ENCODE results near the gene RNF213. TPM values are rescaled to one million over a fixed set of nuclear protein-coding genes. Genes with fewer than 3 reads are reported as not detected.

The RNF213 gene
- total and polyA plus RNA-seq, 2 donors (not counting 1 experiment from before 2014, with no cell fraction given): 36.8 to 245 TPM

DNA sequence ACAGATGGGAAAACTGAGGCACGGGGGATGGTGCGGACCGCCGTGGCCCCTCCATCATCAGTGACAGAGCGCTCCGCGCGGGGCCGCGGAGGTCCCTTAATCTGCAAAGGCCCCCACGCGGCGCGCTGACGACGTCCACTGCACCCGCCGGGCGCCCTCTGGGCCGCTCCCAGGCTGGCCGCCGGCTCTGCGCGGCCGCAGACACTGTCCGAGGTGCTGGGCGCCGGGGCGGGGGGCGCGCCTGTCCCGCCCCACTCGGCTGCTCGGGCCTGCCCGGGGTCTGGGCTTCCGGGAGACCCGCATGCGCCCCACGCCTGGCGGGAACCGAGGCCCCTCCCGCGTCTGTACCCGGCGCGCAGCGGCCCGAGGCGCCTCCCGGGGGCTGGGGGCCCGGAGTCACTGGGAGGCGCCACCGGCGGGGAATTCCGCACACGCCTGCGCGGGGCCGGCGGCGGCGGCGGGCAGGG, 550 bp upstream of the RNF213 start:
- Histone ChIP-seq H4K20me1 (ENCODE audit: control insufficient read depth, extremely low read depth, insufficient read depth, low read length) (no peaks in the 10 kb centered on the region), H3K9me3 (ENCODE audit: control insufficient read depth, insufficient read depth, low read depth, low read length) (no peaks in the 10 kb centered on the region), H3K27me3 (ENCODE audit: control insufficient read depth, insufficient read depth, low read length) (no peaks in the 10 kb centered on the region), H3K27ac (ENCODE audit: insufficient read depth, low read length) (peak overlapping the region; percentile 74), H3K4me1 (ENCODE audit: control insufficient read depth, extremely low read depth, insufficient read depth, low read length) (peaks cover 19% of the 10 kb centered on the region), H2AFZ (ENCODE audit: low read length) (peak overlapping the region; percentile 23), H3K36me3 (ENCODE audit: control insufficient read depth, insufficient read depth, low read length) (peaks cover 2% of the 10 kb centered on the region), H3K4me3 (replicated peaks in 1 of 4; ENCODE audit: control extremely low read depth in 1 of 4, insufficient read depth in 1 of 4, low read depth in 3 of 4, low read length in 4 of 4) (peak overlapping the region; percentile 41 to 62 (median 44)), H3K9ac (ENCODE audit: insufficient read depth, low read length) (peak overlapping the region; percentile 76), H3K4me2 (ENCODE audit: extremely low read depth, insufficient read depth, low read length) (peak overlapping the region; percentile 75), H3K79me2 (ENCODE audit: control insufficient read depth, insufficient read depth, low read length) (peaks cover 33% of the 10 kb centered on the region)
- TF ChIP-seq, protein P1, sequence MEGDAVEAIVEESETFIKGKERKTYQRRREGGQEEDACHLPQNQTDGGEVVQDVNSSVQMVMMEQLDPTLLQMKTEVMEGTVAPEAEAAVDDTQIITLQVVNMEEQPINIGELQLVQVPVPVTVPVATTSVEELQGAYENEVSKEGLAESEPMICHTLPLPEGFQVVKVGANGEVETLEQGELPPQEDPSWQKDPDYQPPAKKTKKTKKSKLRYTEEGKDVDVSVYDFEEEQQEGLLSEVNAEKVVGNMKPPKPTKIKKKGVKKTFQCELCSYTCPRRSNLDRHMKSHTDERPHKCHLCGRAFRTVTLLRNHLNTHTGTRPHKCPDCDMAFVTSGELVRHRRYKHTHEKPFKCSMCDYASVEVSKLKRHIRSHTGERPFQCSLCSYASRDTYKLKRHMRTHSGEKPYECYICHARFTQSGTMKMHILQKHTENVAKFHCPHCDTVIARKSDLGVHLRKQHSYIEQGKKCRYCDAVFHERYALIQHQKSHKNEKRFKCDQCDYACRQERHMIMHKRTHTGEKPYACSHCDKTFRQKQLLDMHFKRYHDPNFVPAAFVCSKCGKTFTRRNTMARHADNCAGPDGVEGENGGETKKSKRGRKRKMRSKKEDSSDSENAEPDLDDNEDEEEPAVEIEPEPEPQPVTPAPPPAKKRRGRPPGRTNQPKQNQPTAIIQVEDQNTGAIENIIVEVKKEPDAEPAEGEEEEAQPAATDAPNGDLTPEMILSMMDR (conservative IDR thresholded peaks at IDR 0.05 in 1 of 2, IDR thresholded peaks at IDR 0.05 in 1 of 2; ENCODE audit: low read depth in 1 of 2, low read length in 2 of 2): no peak
- TF ChIP-seq EZH2 (IDR thresholded peaks at IDR 0.05; ENCODE audit: low read length, missing control alignments): no peak
- DNase-seq (ENCODE audit: low read depth in 2 of 2): peak; percentile 59 to 68

DNA sequence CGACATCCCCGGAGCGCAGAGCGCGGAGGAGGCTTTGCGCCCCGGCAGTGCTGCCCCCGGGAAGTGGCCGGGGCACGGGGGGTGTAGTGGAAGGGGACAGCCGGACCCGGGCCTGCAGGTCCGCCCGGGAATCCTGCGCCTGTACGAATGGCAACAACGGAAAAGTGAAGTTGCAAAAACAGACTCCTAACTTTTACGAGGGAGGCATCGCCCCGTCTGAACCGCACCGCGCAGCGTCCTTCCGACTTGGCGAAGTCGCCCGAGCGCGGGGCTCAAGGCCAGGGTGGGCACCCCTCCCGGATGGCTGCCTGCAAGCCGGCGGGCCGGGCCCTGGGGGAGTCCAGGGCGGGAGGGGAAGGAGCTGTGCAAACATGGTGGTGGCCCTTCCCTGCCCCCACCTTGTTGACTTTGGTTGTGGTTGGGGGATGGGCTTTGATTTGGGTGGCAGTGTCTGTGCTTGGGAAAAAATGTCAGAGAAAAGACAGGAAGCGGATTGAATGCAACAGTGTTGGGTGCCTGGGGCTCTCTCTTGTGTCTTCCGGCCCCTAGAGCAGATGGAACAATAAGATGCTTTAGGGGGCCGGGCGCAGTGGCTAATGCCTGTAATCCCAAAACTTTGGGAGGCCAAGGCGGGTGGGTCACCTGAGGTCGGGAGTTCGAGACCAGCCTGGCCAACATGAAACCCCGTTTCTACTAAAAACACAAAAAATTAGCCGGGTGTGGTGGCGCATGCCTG, 675 bp downstream of the RNF213 start:
- Histone ChIP-seq H3K27ac (ENCODE audit: insufficient read depth, low read length) (peak overlapping the region; percentile 83), H3K4me2 (ENCODE audit: extremely low read depth, insufficient read depth, low read length) (peak overlapping the region; percentile 83), H3K36me3 (ENCODE audit: control insufficient read depth, insufficient read depth, low read length) (peaks cover 2% of the 10 kb centered on the region), H3K27me3 (ENCODE audit: control insufficient read depth, insufficient read depth, low read length) (no peaks in the 10 kb centered on the region), H3K4me3 (replicated peaks in 1 of 4; ENCODE audit: control extremely low read depth in 1 of 4, insufficient read depth in 1 of 4, low read depth in 3 of 4, low read length in 4 of 4) (peak overlapping the region; percentile 70 to 97 (median 88)), H3K9ac (ENCODE audit: insufficient read depth, low read length) (peak overlapping the region; percentile 83), H2AFZ (ENCODE audit: low read length) (no peak overlapping the region), H3K4me1 (ENCODE audit: control insufficient read depth, extremely low read depth, insufficient read depth, low read length) (peaks cover 17% of the 10 kb centered on the region), H3K79me2 (ENCODE audit: control insufficient read depth, insufficient read depth, low read length) (peaks cover 40% of the 10 kb centered on the region), H3K9me3 (ENCODE audit: control insufficient read depth, insufficient read depth, low read depth, low read length) (no peaks in the 10 kb centered on the region), H4K20me1 (ENCODE audit: control insufficient read depth, extremely low read depth, insufficient read depth, low read length) (no peaks in the 10 kb centered on the region)
- peak; percentile 29 to 57 for DNase-seq (ENCODE audit: low read depth in 2 of 2)
- TF ChIP-seq, protein P1 (conservative IDR thresholded peaks at IDR 0.05 in 1 of 2, IDR thresholded peaks at IDR 0.05 in 1 of 2; ENCODE audit: low read depth in 1 of 2, low read length in 2 of 2): no peak
- TF ChIP-seq EZH2 (IDR thresholded peaks at IDR 0.05; ENCODE audit: low read length, missing control alignments): no peak

DNA sequence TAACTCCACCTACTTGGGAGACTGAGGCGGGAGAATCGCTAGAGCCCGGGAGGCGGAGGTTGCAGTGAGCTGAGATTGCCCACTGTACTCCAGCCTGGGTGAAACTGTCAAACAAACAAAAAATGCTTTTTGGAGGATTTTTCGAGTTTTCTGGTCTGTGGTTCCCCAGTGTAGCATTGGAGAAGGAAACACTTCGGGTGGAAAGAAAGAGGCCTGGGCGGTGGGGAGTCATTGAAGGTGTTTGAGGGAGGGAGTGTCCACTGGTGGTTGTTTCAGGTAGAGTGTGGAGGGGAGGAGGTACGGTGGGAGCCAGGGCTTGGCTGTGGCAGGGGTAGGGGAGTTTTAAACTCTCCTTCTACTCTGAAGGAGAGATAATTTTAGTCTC, 1.2 kb downstream of the RNF213 start:
- Histone ChIP-seq H3K9me3 (ENCODE audit: control insufficient read depth, insufficient read depth, low read depth, low read length) (no peaks in the 10 kb centered on the region), H3K4me2 (ENCODE audit: extremely low read depth, insufficient read depth, low read length) (peak overlapping the region; percentile 83), H4K20me1 (ENCODE audit: control insufficient read depth, extremely low read depth, insufficient read depth, low read length) (no peaks in the 10 kb centered on the region), H3K79me2 (ENCODE audit: control insufficient read depth, insufficient read depth, low read length) (peaks cover 40% of the 10 kb centered on the region), H3K9ac (ENCODE audit: insufficient read depth, low read length) (no peak overlapping the region), H3K4me3 (replicated peaks in 1 of 4; ENCODE audit: control extremely low read depth in 1 of 4, insufficient read depth in 1 of 4, low read depth in 3 of 4, low read length in 4 of 4) (peak overlapping the region; percentile 70 to 97 (median 88)), H3K4me1 (ENCODE audit: control insufficient read depth, extremely low read depth, insufficient read depth, low read length) (peaks cover 17% of the 10 kb centered on the region), H3K27me3 (ENCODE audit: control insufficient read depth, insufficient read depth, low read length) (no peaks in the 10 kb centered on the region), H3K27ac (ENCODE audit: insufficient read depth, low read length) (peak overlapping the region; percentile 83), H2AFZ (ENCODE audit: low read length) (no peak overlapping the region), H3K36me3 (ENCODE audit: control insufficient read depth, insufficient read depth, low read length) (peaks cover 2% of the 10 kb centered on the region)
- DNase-seq (ENCODE audit: low read depth in 2 of 2): no peak
- TF ChIP-seq EZH2 (IDR thresholded peaks at IDR 0.05; ENCODE audit: low read length, missing control alignments): no peak
- TF ChIP-seq, protein P1 (conservative IDR thresholded peaks at IDR 0.05 in 1 of 2, IDR thresholded peaks at IDR 0.05 in 1 of 2; ENCODE audit: low read depth in 1 of 2, low read length in 2 of 2): no peak

All from fibroblast of lung (primary cell).